BJ (cell line): ENCODE results near the gene NPAS3. TPM values are rescaled to one million over a fixed set of nuclear protein-coding genes. Genes with fewer than 3 reads are reported as not detected.
A peak's percentile ranks its signal among the peaks of the same experiment; 100 is the strongest.

ENCODE experiments used
- CTCF ChIA-PET: fragments of 350-600 bp; formaldehyde crosslinking; extraction: SDS; loops from one replicate; lab custom pipeline; 2021; ENCODE audit warnings: antibody characterized with exemption, inconsistent platforms; lab: Yijun Ruan, JAX
- POLR2A ChIA-PET: fragments of 300-600 bp; sonication (Branson Sonifier 250); formaldehyde crosslinking; extraction: SDS; loops from one replicate; lab custom pipeline; 2021; ENCODE audit warnings: antibody characterized with exemption; lab: Charles Lee
- DNase-seq: peaks from one replicate; pipeline ENCODE4 v3.0.0-alpha.2; 2011; ENCODE audit warnings: low read depth
- H3K27me3 ChIP-seq: 2 replicates; pipeline ENCODE4 v1.6.0; 2011; ENCODE audit warnings: low read length; ENCODE audit not compliant: control insufficient read depth, insufficient read depth
- H3K36me3 ChIP-seq: 2 replicates; pipeline ENCODE4 v1.5.1; 2011; ENCODE audit warnings: low read length; ENCODE audit not compliant: control insufficient read depth, insufficient read depth
- H3K4me3 ChIP-seq: 2 replicates; pipeline ENCODE4 v1.5.1; 2011; ENCODE audit warnings: low read depth, mild to moderate bottlenecking, control low read depth, low read length
- CTCF ChIP-seq: IDR thresholded peaks from 2 replicates; pipeline ENCODE4 v1.5.1; 2011; ENCODE audit warnings: low read depth, mild to moderate bottlenecking, control low read depth, inconsistent platforms, low read length, moderate library complexity; ENCODE audit not compliant: insufficient read depth
- polyA plus RNA-seq: library from polyadenylated mRNA; depleted of rRNA; stranded (reverse); fragments of >200 nt; gene quantifications from 2 replicates; pipeline ENCODE4 v1.2.3, GENCODE V29; 2011

The NPAS3 gene
- polyA plus RNA-seq, 1 experiment: 0.09 TPM

- no peak for DNase-seq
- H3K36me3 ChIP-seq: no peaks in the 10 kb centered on the region
- TF ChIP-seq CTCF: no peak
- ChIA-PET CTCF (no interaction called here), POLR2A (no interaction called here)
- no peaks in the 10 kb centered on the region for H3K27me3 ChIP-seq
- H3K4me3 ChIP-seq: no peak overlapping the region
Measured at GRCh38 chr14:33369041-33369440, 430.4 kb downstream of the NPAS3 start.

GRCh38 chr14:33369972-33370371 lies 431.3 kb downstream of the NPAS3 start:
- DNase-seq: no peak
- H3K27me3 ChIP-seq: no peaks in the 10 kb centered on the region
- CTCF ChIA-PET: interaction anchor here (0.6 kb wide), 1 partner anchor 953 kb away, joined by 3 read pairs; no protein-coding TSS in a partner anchor
- H3K36me3 ChIP-seq: no peaks in the 10 kb centered on the region
- H3K4me3 ChIP-seq: no peak overlapping the region
- POLR2A ChIA-PET: no interaction called here
- TF ChIP-seq CTCF: no peak

- H3K4me3 ChIP-seq: no peak overlapping the region
- POLR2A ChIA-PET: no interaction called here
- TF ChIP-seq CTCF: no peak
- DNase-seq: no peak
- H3K36me3 ChIP-seq: no peaks in the 10 kb centered on the region
- CTCF ChIA-PET: no interaction called here
- no peaks in the 10 kb centered on the region for H3K27me3 ChIP-seq
Measured at GRCh38 chr14:33370426-33370825, 431.7 kb downstream of the NPAS3 start.

- no peak for DNase-seq
- TF ChIP-seq CTCF: no peak
- no peaks in the 10 kb centered on the region for H3K27me3 ChIP-seq
- POLR2A ChIA-PET: no interaction called here
- CTCF ChIA-PET: no interaction called here
- no peaks in the 10 kb centered on the region for H3K36me3 ChIP-seq
- H3K4me3 ChIP-seq: no peak overlapping the region
Measured at GRCh38 chr14:33375196-33375595, 436.5 kb downstream of the NPAS3 start.

GRCh38 chr14:33375786-33376185 lies 437.1 kb downstream of the NPAS3 start:
- CTCF ChIA-PET: no interaction called here
- H3K36me3 ChIP-seq: no peaks in the 10 kb centered on the region
- no peaks in the 10 kb centered on the region for H3K27me3 ChIP-seq
- peak; percentile 6 for DNase-seq
- no peak for TF ChIP-seq CTCF
- no peak overlapping the region for H3K4me3 ChIP-seq
- POLR2A ChIA-PET: no interaction called here
